K562 (cell line): ENCODE data around the gene PTPRR. TPM values are rescaled to one million over a fixed set of nuclear protein-coding genes. Genes with fewer than 3 reads are reported as not detected.

ENCODE experiments used
- MGA ChIP-seq: fragments of 450-650 bp; IDR thresholded peaks from 2 replicates; pipeline ENCODE4 v1.6.1; 2016; ENCODE audit warnings: mild to moderate bottlenecking, moderate library complexity
- NCOR1 ChIP-seq: fragments of 450-650 bp; IDR thresholded peaks from 2 replicates; pipeline ENCODE4 v1.6.1; 2016; ENCODE audit warnings: mild to moderate bottlenecking, moderate library complexity
- POLR2H ChIP-seq: IDR thresholded peaks from 2 replicates; pipeline ENCODE4 v1.6.1; 2016; ENCODE audit warnings: missing genetic modification characterization, low read depth, mild to moderate bottlenecking, control low read depth, missing compliant biosample characterization, moderate library complexity
- PPARD ChIP-seq: fragments of 250-450 bp; sonication (Bioruptor Pico); IDR thresholded peaks from 2 replicates; pipeline ENCODE4 v1.8.0; 2022; ENCODE audit warnings: inconsistent platforms, mild to moderate bottlenecking, moderate library complexity
- ZNF655 ChIP-seq: fragments of 250-450 bp; sonication (Bioruptor Pico); IDR thresholded peaks from 2 replicates; pipeline ENCODE4 v1.5.0; 2021
- polyA plus RNA-seq, 8 experiments: library from polyadenylated mRNA; depleted of rRNA in 4 of 8; stranded (reverse) in 5 of 8; unstranded in 3 of 8; fragments of >200 nt; fragmentation: Nextera tagmentation in 2 of 8; fragmentation: Illumina TruSeq in 1 of 8; extraction: Ambion mirVana in 2 of 8; extraction: Trizol in 1 of 8; gene quantifications; 2 replicates each; pipeline versions ENCODE4 v1.2.1 to v1.2.3, GENCODE V29; 2011 to 2014; ENCODE audit warnings: inconsistent platforms in 1 of 8, missing spikeins in 1 of 8
- total RNA-seq, 7 experiments: library from RNA; depleted of rRNA in 6 of 7; stranded (reverse); fragments of >200 nt in 6 of 7; fragmentation: Illumina TruSeq in 2 of 7; extraction: Trizol in 2 of 7; gene quantifications; 2 replicates each; pipeline versions ENCODE4 v1.2.1 to v1.2.3, GENCODE V29; 2011 to 2021; ENCODE audit warnings: low replicate concordance in 1 of 7

The PTPRR gene
- total and polyA plus RNA-seq, 9 of the 15 experiments (the other 6 are each of a cell fraction or from before 2014, with no cell fraction given), result 6.6 to 41.7 (median 12.3) TPM

GRCh38 chr12:70609203-70609602 lies 311.3 kb downstream of the PTPRR start (continued):
- no peak for TF ChIP-seq MGA
- no peak for TF ChIP-seq POLR2H
- no peak for TF ChIP-seq PPARD
- TF ChIP-seq ZNF655 (CRISPR knock-in tag), result no peak
- TF ChIP-seq NCOR1, result no peak
